HG03521 (cell line): Measurements from ENCODE around the gene CSK.
"Not testable (repeated sequence)": the region's sequence is repeated elsewhere in the genome, so short reads cannot be mapped to it uniquely, and the experiment has no call there.

Experiments
- ATAC-seq: cut with Tn5 transposase; IDR thresholded peaks from one replicate; pipeline ENCODE4 v1.9.1; 2021; ENCODE audit warnings: mild to moderate bottlenecking, moderate library complexity; ENCODE audit not compliant: unreplicated experiment

The CSK gene

GRCh38 chr15:74770211-74770903 lies 11.5 kb upstream of the CSK start:
- ATAC-seq = no peak

DNA sequence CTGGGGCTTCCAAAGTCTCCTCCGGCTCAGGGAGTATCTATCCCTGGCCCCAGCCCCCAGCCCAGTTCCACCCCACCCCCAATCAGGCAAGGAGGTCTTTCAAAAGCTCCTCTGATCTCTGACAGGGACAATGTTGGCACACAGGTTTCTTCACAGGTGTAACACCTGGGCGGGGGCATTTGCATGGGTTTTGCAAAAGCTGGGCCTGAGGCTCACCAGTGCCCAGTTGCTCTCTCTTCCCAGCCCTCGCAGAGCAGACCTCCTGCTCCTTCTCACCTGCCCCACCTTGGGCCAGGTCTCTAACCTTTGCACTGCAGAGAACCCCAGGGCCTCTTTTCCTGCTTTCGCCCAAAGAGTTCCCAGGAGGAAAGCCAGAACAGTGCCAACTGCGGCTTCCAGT lies 8.6 kb upstream of the CSK start:
- ATAC-seq = no peak

DNA sequence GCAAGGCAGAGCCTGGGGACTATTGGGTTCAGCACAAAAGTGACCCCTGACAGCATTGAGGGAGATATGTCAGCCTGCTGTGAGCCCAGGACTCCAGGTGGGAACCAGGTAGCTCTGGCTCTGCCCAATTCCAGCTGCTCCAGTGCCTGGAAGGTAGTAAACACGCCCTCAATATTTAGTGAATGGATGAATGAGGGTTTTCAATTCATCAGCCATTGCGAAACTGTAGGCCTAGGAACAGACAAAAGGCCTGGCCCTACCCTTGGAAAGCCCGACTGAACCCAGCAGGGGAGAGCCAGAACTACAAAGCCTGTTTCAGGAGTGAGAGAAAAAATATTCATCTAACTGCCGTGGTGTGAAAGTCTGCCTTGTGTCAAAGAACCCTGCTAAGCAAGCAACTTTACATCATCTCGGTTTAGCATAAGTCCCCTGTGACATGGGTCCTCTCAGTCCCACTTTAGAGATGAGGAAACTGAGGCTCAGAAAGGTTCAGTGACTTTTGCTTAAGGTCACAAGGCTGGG lies 8.1 kb upstream of the CSK start:
- no peak for ATAC-seq

GRCh38 chr15:74775132-74775562 lies 6.7 kb upstream of the CSK start:
- no peak for ATAC-seq

DNA sequence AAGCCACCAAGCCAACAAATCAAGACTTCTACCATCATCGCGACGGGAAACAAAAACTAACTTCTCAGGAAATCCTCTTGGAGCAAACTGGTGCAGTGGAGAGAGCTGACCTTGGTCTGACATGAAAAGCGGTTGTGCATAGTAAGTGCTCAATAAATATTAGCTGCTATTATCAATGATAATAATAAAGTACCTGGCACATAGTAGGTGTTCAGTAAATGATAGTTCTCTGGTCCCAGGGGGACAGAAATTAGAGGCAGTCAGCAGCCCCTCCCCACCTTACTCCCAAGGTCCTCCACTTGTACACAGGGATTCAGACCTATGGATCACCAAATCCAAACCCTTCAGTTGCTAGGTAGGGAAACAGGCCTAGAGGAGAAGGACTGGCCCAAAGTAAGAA lies 6.0 kb upstream of the CSK start:
- ATAC-seq = no peak

GRCh38 chr15:74776821-74777768 lies 4.8 kb upstream of the CSK start:
- ATAC-seq = no peak

GRCh38 chr15:74777769-74778598 lies 3.9 kb upstream of the CSK start:
- ATAC-seq = no peak

GRCh38 chr15:74778599-74778970 lies 3.3 kb upstream of the CSK start:
- ATAC-seq = no peak

DNA sequence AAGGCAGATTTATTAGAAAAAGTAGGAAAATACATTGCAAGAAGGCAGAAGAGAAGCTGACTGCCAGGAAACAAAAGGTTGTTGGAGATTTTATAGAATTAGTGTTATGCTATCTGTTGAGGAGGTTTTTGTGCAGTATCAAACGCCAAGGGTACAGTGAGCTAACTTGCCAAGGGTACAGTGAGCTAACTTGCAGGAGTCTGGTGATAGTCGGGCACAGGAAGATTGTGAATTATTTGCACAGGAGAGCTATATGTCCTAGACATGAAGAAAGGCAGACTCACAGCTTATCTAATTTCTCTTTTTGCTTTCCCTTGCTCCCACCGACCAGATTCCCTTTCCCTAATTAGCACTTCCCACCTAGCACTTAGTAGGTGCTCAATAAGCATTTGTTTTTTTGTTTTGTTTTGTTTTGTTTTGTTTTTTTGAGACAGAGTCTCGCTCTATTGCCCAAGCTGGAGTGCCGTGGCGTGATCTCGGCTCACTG lies 2.7 kb upstream of the CSK start:
- ATAC-seq = no peak

GRCh38 chr15:74780523-74781430 lies 1.1 kb upstream of the CSK start:
- ATAC-seq = no peak

DNA sequence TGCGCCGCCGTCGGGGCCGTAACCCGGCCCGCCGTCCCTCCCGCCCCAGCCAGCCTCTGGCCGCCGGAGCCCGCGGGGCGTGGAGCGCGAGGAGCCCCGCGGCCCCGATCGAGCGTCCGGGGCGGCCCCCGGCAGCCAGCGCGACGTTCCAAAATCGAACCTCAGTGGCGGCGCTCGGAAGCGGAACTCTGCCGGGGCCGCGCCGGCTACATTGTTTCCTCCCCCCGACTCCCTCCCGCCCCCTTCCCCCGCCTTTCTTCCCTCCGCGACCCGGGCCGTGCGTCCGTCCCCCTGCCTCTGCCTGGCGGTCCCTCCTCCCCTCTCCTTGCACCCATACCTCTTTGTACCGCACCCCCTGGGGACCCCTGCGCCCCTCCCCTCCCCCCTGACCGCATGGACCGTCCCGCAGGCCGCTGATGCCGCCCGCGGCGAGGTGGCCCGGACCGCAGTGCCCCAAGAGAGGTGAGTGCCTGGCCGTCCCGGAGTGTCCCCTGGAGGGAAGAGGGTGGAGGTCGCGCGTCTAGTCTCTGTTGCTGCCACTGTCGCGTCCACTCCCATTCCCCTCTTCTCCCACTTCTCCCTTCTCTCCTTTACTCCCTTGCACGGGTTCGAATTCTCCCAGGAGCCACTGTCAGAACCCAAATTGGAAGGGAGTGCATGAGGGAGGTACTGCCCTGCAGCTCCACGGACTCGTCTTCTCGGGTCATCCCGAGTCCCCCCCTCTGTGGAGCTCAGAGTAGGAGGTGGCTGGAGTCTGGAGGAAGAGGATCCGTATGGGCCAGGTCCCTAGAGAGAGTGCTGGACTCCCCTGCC lies 585 bp downstream of the CSK start:
- peak; percentile 17 for ATAC-seq

DNA sequence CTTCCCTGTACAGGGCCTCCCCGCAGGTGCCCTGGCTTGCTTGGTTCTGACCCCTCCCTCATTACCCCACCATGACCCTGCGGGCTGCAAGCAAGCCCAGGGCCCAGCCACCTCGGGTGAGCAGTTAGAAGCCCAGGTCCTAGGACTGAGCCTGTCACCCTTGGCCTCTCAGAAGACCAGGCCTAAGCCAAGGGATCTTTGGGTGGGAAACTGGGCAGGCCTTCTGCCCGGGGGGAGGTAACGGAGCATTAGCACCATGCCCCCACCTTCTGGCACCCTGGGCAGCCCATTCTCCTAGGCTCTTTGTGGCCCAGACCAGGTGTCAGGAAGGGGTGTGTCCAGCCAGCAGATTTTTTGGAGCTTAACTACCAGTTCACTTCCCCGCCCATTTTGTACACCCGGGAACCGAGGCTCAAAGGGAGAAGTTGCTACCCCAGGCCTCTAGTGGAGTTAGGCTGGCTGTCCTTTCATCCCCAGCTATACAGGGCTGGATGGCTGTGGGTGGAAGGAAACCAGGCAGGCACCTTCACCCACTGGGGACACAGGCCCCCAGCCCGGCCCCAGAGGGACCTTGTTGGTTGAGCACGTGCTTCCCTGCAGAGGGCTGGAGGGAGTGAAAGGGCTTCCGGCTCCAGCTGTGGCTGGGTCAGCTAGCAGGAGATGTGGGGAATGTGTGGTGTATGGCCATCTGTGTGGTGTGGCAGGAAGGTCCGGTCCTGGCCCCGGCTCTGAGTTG lies 1.4 kb downstream of the CSK start:
- no peak for ATAC-seq

DNA sequence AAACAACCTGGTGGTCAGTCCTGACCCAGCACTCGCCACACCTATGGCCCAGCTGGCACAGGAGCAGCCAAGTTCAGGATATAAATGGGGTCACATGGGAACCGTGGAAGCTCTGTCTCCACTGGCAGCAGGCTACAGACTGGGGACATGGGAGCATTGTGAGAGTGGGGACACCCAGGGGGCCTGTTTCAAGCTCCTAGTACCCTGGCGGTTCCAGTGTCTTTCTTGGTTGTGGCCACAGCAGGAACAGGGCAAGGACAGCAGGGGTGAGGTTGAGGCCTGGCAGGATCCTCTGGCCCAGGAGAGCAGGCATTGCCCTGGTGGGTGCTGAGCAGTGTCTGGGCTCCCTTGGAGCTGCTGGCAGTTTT lies 1.9 kb downstream of the CSK start:
- no peak for ATAC-seq

GRCh38 chr15:74784426-74785193 lies 2.7 kb downstream of the CSK start:
- no peak for ATAC-seq

- no peak for ATAC-seq
These were observed 3.5 kb downstream of the CSK start for GRCh38 chr15:74785194-74786032.

- not testable (repeated sequence) for ATAC-seq
These were observed 4.2 kb downstream of the CSK start for GRCh38 chr15:74786081-74786480.
